Glomerular endothelial cell (primary cell): ENCODE measurements around the gene SPOCK1. TPM values are rescaled to one million over a fixed set of nuclear protein-coding genes. Genes with fewer than 3 reads are reported as not detected.
"Not testable (repeated sequence)": the region's sequence is repeated elsewhere in the genome, so short reads cannot be mapped to it uniquely, and the experiment has no call there.

Experiments used
- DNase-seq: peaks from one replicate; pipeline ENCODE4 v3.0.0-alpha.2; 2011; ENCODE audit warnings: low read depth, low spot score; ENCODE audit errors: extremely low read depth
- total RNA-seq: library from RNA; depleted of rRNA; stranded (reverse); fragments of >200 nt; gene quantifications from 2 replicates; pipeline ENCODE4 v1.2.3, GENCODE V29; 2015

The SPOCK1 gene
- 11.8 and 24.4 TPM in 2 replicates for total RNA-seq

- DNase-seq: no peak
These were observed at the start of gene SPOCK1 for GRCh38 chr5:137498736-137499505. Gene SPOCK1, minus strand, starts transcription at chr5:137499326.

DNA sequence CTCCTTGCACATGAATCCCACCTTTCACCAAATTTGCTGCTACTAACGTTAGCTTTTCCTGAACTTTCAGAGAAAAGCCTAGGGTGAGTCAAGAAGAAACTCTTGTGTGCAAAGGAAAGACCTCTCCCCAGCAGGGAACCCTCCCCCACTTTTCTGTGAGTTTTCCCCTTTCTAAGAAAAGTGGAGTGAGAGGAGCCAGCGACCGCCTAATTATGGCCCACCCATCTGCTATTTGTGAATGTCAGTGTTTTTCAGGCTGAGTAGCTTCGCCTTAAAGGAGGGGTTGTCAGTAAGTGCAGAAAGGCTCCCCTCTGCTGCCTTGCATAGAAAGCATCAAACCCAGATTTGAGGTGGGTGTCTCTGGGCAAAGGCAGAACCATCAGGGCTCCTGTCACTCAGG lies 46.8 kb upstream of the SPOCK1 start:
- DNase-seq: no peak

GRCh38 chr5:137535449-137535848 lies 36.3 kb upstream of the SPOCK1 start:
- DNase-seq: not testable (repeated sequence)

- DNase-seq: no peak
These were observed 34.8 kb upstream of the SPOCK1 start for GRCh38 chr5:137533963-137534362.

DNA sequence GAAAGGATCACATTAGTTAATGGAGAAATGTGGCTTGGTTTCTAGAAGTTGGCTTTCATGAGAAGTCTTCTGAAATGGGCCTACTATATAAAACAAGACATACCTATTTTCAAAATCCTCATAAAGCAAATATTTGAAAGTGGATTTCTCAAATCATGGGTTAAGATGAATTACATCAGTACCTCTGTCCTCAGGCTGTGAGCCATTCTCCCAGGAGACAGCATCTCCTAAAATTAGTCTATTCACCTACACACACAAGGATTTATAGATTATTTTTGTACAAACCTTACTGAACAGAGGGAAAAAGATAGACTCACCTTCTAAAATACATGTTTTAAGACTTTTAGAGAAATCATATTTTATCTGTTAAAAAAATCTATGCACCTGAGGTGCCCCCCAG lies 32.1 kb upstream of the SPOCK1 start:
- DNase-seq: no peak

DNA sequence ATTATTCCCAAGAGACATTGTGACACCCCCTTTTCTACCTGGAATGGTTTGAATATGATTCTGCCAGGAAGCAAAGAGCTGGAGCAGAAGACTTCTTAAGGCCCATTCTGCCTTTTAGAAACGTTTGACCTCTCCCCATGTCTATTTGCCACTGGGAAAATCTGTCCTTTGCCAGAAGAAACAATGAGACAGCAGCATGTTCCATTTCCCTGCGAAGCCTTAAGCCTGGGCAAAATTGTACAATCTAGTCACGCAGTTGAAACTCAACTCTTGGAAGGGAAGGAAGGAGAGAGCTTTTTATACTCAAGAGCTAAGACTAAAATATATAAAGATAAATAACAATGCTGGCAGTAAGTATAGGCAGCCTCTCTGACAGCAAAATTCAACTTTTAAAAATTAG lies 22.1 kb upstream of the SPOCK1 start:
- no peak for DNase-seq

DNA sequence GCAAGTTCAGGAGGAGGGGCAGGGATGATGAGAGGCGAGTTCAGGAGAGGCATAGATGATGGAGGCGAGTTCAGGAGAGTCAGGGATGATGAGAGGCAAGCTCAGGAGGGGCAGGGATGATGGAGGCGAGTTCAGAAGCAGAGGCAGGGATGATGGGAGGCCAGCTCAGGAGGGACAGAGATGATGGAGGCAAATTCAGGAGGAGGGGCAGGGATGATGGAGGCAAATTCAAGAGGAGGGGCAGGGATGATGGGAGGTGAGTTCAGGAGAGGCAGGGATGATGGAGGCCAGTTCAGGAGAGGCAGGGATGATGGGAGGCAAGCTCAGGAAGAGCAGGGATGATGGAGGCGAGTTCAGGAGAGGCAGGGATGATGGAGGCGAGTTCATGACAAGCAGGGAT lies 17.8 kb upstream of the SPOCK1 start:
- DNase-seq: no peak

- DNase-seq: no peak
These were observed 17.2 kb upstream of the SPOCK1 start for GRCh38 chr5:137516251-137516797.

DNA sequence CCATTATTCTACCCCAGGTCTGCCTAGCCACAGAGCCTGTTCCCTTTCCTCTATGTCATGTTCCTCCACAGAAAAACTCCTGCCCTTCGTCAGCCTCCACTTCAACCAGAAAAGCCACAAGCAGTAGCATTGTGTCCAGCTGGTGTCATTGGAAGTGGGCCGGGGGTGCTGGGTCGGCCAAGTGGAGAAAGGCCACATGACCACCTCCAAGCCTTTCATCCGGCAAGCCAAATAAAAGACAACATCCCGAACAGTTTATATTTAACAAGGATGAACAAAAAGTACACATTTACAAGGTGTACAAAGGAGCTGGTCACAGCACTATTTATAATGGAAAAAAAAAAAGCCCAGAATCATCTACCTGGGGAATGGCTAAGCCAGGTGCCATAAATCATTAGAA lies 16.1 kb upstream of the SPOCK1 start:
- DNase-seq: no peak

DNA sequence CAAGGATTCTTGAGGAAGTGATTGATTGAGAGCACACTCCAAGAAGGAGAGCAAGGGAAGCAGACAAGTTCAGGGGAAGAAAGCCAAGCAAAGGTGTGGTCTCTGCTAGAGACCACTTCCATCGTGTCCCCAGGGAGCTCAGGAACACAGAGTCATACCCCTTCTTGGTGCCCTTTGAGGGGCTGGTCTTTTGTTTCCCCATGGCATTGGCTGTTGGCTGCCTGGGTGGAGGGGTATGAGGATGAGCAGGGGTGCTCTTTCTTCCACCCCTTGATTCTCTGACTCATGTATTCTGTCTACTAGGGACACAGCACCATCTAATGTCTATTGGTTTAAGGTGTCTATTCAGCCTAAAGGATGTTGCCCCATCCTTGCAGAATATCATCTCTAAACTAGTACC lies 11.5 kb upstream of the SPOCK1 start:
- no peak for DNase-seq

DNA sequence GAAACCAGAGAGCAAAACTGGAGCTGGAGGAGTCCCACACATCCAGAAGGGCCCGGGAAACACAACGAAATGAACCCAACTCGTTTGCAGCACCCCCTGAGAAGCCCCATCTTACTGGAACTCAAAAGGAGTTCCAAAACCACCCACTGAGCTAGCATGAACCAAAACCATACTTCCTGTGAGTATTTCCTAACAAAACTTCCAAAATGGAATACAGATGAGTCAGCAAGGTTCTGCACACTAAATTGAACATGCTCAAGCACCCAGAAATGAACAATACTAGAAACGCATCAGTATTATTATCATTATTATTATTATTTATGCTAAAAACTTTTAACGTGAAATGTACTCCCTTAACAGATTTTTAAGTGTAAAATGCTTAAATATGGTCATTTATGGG lies 8.0 kb upstream of the SPOCK1 start:
- DNase-seq: no peak

DNA sequence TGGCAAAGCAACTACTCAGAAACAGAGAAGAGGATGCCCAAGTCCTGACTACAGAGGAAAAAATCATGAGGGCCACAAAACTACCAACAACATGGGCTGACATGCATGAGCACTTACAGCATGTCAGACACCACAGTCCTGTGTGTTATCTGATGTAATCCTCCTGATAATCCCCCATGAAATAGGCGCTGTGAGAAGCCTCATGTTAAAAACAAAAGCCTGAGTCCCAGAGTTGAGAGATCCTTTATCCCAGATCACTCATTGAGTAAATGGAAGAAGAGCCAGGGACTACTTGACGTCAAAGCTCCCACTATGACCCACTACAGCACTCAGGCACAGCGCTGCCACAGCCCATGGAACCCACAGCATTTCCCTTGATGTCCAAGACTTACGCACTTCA lies 7.2 kb upstream of the SPOCK1 start:
- no peak for DNase-seq

DNA sequence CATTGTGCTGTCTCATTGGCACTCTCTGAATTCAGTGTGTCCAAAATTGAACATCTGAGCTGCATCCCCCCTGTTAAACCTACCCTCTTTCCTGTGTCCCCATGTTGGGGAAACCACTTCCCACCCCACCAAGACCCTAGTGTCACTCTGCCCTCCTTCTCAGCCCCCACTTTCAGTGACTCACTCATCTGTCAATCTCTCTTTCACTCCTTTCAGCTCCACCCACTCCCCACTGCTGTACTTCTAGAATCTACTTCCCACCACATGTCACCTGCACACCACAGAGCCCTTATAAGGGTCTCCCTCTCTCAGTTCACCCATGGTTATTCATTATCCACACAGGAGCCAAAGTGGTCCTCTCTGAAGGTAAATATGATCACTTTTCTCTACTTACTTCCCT lies 5.8 kb upstream of the SPOCK1 start:
- DNase-seq: no peak

- no peak for DNase-seq
These were observed 4.3 kb upstream of the SPOCK1 start for GRCh38 chr5:137503456-137503855.

DNA sequence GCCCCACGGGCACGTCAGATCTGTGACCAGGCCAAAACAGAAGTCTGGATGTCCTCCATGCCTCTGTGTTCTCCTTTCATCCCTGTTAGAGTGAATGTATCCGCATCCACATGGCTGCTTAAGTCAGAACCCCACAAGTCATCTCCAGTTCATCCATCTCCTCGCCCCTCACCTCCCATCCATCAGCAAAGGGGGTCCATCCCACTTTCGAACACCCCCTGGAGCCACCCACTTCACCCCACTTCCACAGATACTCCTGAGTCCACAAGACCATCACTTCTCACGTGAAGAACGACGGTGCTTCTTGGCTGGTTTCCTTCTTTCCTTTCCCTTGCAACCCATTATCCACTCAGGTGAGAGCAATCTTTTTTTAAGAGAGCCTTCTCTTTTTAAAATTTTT lies 3.5 kb upstream of the SPOCK1 start:
- DNase-seq: no peak

DNA sequence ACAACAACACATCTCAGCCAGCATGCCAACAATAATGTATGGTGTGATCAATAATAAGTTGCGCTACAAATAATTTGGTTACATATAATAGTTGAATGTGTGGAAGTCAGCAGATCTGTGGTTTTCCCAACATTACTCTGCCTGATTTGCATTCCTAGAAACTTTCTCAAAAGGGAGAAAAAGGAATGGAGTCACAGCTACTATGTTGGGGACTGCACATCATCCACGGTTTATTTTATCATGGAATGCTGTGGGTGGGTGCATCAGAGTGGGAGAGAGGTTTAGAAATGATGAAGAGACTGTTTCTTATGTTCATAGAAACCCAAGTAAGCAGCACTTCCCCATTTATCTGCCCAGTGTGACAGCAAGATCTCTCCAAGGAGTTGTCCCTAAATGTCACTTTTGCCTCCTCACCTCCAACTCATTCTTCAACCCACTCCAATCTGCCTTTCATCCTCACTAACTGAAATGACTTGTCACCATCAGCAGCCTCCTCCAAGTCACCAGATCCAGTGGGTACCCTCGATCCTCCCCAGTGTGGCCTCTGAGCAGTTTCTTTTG lies 2.8 kb upstream of the SPOCK1 start:
- DNase-seq: no peak

DNA sequence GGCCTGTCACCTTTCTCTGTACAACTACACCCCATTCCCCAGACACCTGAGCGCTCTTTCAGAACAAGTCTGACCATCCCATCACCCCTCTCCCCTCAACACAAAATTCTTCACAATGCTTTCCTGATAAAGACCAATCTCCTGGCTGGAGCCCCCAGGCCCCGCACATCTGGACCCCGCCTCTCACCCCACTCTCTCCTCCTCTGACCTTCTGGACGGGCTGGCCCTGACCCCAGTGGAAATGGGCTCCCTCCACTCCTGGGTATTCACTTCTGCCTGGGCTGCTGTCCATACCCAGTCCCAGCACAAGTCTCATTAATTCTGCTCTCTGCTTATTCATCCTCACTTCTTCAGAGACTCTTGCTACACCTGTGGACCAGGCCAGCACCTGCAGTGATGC lies 2.1 kb upstream of the SPOCK1 start:
- DNase-seq: no peak

DNA sequence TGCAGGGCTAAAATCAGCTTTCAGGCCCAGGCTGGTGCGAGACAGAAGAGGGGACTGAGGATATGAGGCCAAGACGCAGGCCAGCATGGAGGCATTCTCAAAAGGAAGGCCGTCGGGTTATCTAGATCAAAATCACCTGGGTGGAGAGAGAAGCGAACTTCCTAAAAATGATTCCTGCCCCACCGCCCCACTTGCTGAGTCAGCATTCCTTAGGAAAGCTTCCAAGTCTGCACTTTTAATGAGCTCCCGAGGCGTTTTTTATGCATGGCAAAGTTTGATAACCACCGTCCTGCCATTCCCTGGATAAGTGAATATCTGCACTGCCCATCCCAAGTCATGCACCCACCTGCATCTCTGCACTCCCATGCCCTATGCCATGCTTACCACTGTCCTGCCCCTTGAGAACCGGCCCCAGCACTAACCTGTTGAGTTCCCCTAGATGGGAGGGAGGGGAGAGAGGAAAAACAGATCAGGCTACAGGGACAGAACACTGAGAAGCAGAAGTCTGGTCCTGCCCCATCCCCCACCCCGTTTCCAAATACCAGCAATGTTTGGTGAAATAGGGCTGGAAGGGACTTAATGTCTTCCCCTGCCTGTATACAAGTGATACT lies 1.6 kb upstream of the SPOCK1 start:
- DNase-seq: no peak

GRCh38 chr5:137499506-137499847 lies 351 bp upstream of the SPOCK1 start:
- not testable (repeated sequence) for DNase-seq

- no peak for DNase-seq
These were observed 808 bp downstream of the SPOCK1 start for GRCh38 chr5:137498301-137498735.

DNA sequence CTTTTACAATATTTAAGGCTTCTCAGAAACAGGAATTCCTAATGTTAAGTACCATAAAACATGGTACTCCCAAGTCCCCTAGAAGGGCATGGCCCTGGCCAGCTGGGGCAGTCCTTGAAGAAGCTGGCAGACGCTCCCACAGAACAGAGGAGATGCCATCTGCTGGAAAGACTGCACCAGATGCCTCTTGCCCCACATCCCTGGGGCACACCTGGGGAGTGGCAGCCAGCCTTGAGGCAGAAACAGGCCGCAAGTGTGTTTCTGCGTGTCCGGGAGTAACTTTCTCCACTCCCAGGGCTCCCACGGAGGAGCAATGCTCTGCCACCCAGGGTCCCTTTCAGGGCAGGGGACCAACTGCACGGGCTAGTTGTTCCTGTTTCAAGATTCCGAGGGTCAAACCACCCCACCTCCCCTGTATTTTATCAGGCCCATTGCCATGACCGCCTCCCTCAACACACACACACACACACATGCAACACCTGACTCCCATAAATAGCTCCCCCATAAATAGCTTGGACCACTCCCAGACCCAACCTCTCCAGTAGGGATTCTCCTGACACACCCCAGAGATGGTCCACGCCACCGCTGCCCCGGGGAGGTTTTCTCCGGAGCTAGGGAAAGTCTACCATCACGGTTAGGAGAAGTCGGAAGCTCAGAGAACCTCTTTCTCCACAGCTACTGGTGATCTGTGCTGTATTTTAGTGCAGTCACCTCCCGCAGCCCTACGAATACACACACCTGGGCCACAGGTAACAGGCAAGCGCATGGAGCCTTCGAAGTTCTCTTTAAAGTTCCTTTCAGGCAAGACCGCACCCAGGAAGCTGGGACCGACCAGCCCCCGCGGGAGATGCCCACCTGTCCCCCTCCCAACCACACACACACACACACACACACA lies 1.5 kb downstream of the SPOCK1 start:
- no peak for DNase-seq
